ENCODE data around the gene SCOC. TPM values are rescaled to one million over a fixed set of nuclear protein-coding genes. Genes with fewer than 3 reads are reported as not detected.

The SCOC gene
- polyA plus RNA-seq, 1 experiment: 16.7 TPM

DNA sequence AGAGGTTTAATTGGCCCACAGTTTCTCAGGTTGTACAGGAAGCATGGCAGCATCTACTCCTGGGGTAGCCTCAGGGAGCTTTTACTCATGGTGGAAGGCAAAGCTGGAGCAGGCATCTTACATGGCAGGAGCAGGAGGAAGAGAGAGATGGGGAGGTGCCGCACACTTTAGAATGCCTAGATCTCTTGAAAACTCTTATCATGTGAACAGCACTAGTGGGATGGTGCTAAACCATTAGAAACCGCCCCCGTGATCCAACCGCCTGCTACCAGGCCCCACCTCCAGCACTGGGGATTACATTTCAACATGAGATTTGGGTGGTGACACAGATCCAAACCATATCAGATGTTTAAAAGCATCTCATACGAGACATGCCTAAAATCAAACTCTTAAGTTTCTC, 41.6 kb upstream of the SCOC start:
- Histone ChIP-seq H3K27me3 (ENCODE audit: control insufficient read depth, insufficient read depth, low read length) (no peaks in the 10 kb centered on the region; the same call in 1 of the 2 replicates), H3K4me3 (ENCODE audit: low read depth, low read length) (no peak overlapping the region), H3K36me3 (ENCODE audit: control insufficient read depth, insufficient read depth, low read length) (no peaks in the 10 kb centered on the region)
- ChIA-PET CTCF (interaction anchor here (1.3 to 5.7 kb wide), 4 partner anchors 10 to 675 kb away, joined by 3 to 24 read pairs (median 4); no protein-coding TSS in a partner anchor), POLR2A (no interaction called here)
- no peak for DNase-seq (ENCODE audit: low read depth)
- TF ChIP-seq CTCF (IDR thresholded peaks at IDR 0.05; ENCODE audit: insufficient read depth, low read depth, low read length): no peak

GRCh38 chr4:140332734-140333133, 40.7 kb upstream of the SCOC start:
- Histone ChIP-seq H3K27me3 (ENCODE audit: control insufficient read depth, insufficient read depth, low read length) (no peaks in the 10 kb centered on the region), H3K36me3 (ENCODE audit: control insufficient read depth, insufficient read depth, low read length) (no peaks in the 10 kb centered on the region), H3K4me3 (ENCODE audit: low read depth, low read length) (no peak overlapping the region)
- ChIA-PET POLR2A (no interaction called here), CTCF (interaction anchor here (1.3 kb wide), 2 partner anchors 9 to 28 kb away, joined by 3 to 4 read pairs; no protein-coding TSS in a partner anchor)
- no peak for TF ChIP-seq CTCF (IDR thresholded peaks at IDR 0.05; ENCODE audit: insufficient read depth, low read depth, low read length)
- no peak for DNase-seq (ENCODE audit: low read depth)

DNA sequence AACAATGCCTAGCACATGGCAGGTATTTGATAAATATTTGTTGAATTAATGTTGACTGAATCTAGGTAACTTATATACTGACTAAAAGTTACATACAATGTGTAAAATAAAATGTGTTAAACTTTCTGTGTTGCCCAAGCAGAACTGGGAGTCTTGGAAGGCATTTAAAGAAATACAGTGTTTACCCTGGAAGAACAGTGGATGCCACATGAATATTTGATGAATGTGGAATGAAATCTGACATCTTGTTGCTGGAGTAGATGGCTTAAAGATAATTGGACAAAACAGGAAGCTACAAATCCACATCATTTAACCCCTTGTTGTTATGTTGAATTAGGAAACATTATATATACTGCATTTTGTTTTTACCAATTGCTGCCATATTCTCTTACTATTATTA, 39.9 kb upstream of the SCOC start:
- POLR2A ChIA-PET: no interaction called here
- no peaks in the 10 kb centered on the region for H3K27me3 ChIP-seq (ENCODE audit: control insufficient read depth, insufficient read depth, low read length)
- no peak overlapping the region for H3K4me3 ChIP-seq (ENCODE audit: low read depth, low read length)
- DNase-seq (ENCODE audit: low read depth): no peak
- CTCF ChIA-PET: no interaction called here
- H3K36me3 ChIP-seq (ENCODE audit: control insufficient read depth, insufficient read depth, low read length): no peaks in the 10 kb centered on the region
- TF ChIP-seq CTCF (IDR thresholded peaks at IDR 0.05; ENCODE audit: insufficient read depth, low read depth, low read length): no peak

DNA sequence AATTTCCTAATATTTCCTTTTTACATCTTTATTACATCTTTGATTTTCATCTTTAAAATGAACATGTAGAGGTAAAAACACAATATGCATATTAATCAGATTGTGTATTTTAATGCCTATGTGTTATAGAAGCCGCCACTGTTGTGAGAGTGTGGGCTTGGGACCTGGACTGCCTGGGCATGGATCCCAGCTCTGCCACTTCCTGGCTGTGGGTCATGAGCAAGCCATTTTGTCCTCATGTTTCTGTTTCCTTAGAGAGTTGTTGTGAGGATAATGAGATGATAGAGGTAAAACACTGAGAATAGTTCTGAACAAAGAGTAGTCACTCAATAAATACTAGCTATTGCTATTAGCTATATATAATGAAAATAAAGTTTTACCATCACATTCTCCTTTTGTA, 38.4 kb upstream of the SCOC start:
- no peak for DNase-seq (ENCODE audit: low read depth)

GRCh38 chr4:140336730-140337129, 36.7 kb upstream of the SCOC start:
- Histone ChIP-seq H3K36me3 (ENCODE audit: control insufficient read depth, insufficient read depth, low read length) (no peaks in the 10 kb centered on the region), H3K27me3 (ENCODE audit: control insufficient read depth, insufficient read depth, low read length) (peaks cover 1% of the 10 kb centered on the region; the same call in 1 of the 2 replicates), H3K4me3 (ENCODE audit: low read depth, low read length) (no peak overlapping the region)
- ChIA-PET POLR2A (no interaction called here), CTCF (no interaction called here)
- DNase-seq (ENCODE audit: low read depth): no peak
- no peak for TF ChIP-seq CTCF (IDR thresholded peaks at IDR 0.05; ENCODE audit: insufficient read depth, low read depth, low read length)

More for the DNA sequence above, 38.4 kb upstream of the SCOC start:
- ChIA-PET POLR2A (no interaction called here), CTCF (interaction anchor here (1.0 to 1.3 kb wide), 4 partner anchors 8 to 677 kb away, joined by 3 to 5 read pairs (median 4); no protein-coding TSS in a partner anchor)
- no peak overlapping the region for H3K4me3 ChIP-seq (ENCODE audit: low read depth, low read length)
- H3K27me3 ChIP-seq (ENCODE audit: control insufficient read depth, insufficient read depth, low read length): no peaks in the 10 kb centered on the region
- H3K36me3 ChIP-seq (ENCODE audit: control insufficient read depth, insufficient read depth, low read length): no peaks in the 10 kb centered on the region
- TF ChIP-seq CTCF (IDR thresholded peaks at IDR 0.05; ENCODE audit: insufficient read depth, low read depth, low read length): no peak
